Muscle of leg (tissue), 11 donors: ENCODE results near the gene PCDHB15. TPM values are rescaled to one million over a fixed set of nuclear protein-coding genes. Genes with fewer than 3 reads are reported as not detected.

Experiments
- DNase-seq: peaks from one replicate; pipeline ENCODE4 v3.0.0; 2013
- H3K27ac ChIP-seq: one replicate; pipeline ENCODE4 v1.5.1; 2013; ENCODE audit warnings: mild to moderate bottlenecking, low read length, control low read depth
- H3K27me3 ChIP-seq: one replicate; pipeline ENCODE4 v1.6.1; 2013; ENCODE audit warnings: low read length; ENCODE audit not compliant: control insufficient read depth, insufficient read depth
- H3K36me3 ChIP-seq: one replicate; pipeline ENCODE4 v1.6.1; 2013; ENCODE audit warnings: low read length; ENCODE audit not compliant: control insufficient read depth, insufficient read depth
- H3K4me1 ChIP-seq: one replicate; pipeline ENCODE4 v1.6.1; 2013; ENCODE audit warnings: low read length; ENCODE audit not compliant: control insufficient read depth, insufficient read depth
- H3K4me3 ChIP-seq: one replicate; pipeline ENCODE4 v1.5.1; 2013; ENCODE audit warnings: low read length, control low read depth
- H3K9me3 ChIP-seq: replicated peaks from 2 replicates; pipeline ENCODE4 v1.6.1; 2013; ENCODE audit warnings: low read depth, low read length; ENCODE audit not compliant: control insufficient read depth
- WGBS: methylation state at CpG from one replicate; pipeline ENCODE4 v1.1.5; 2013; ENCODE audit warnings: missing lambda C conversion rate; ENCODE audit not compliant: insufficient coverage; 5-methylcytosine and 5-hydroxymethylcytosine counted together
- polyA plus RNA-seq, 8 donors: library from polyadenylated mRNA; unstranded; fragments of 120-200 nt; gene quantifications; one replicate each; pipeline versions ENCODE4 v1.2.1 to v1.2.3, GENCODE V29; 2013; ENCODE audit warnings: inconsistent platforms in 1 of 8, low replicate concordance in 1 of 8; ENCODE audit not compliant: insufficient read length in 8 of 8, insufficient read depth in 1 of 8
- total RNA-seq: library from RNA; stranded (reverse); fragments of 120-200 nt; gene quantifications from one replicate; pipeline ENCODE4 v1.2.4, GENCODE V29; 2013

The PCDHB15 gene
- total and polyA plus RNA-seq, 9 donors: 4.3 to 8.6 (median 6.4) TPM

- H3K4me1 ChIP-seq: no peaks in the 10 kb centered on the region
- no peaks in the 10 kb centered on the region for H3K27me3 ChIP-seq
- peaks cover 72% of the 10 kb centered on the region for H3K9me3 ChIP-seq
- no peak for DNase-seq
- no peaks in the 10 kb centered on the region for H3K36me3 ChIP-seq
- WGBS: 72% methylated on average over 2 of the region's 3 CpGs
- H3K4me3 ChIP-seq: no peak overlapping the region
- no peak overlapping the region for H3K27ac ChIP-seq
Measured at GRCh38 chr5:141272906-141273305, 27.7 kb downstream of the PCDHB15 start.

- Histone ChIP-seq H3K4me1 (no peaks in the 10 kb centered on the region), H3K4me3 (no peak overlapping the region), H3K27me3 (no peaks in the 10 kb centered on the region), H3K27ac (no peak overlapping the region), H3K9me3 (peaks cover 82% of the 10 kb centered on the region), H3K36me3 (no peaks in the 10 kb centered on the region)
- WGBS: 96% methylated on average over 4 of the region's 4 CpGs
- DNase-seq: no peak
Measured at GRCh38 chr5:141298376-141298775, 53.2 kb downstream of the PCDHB15 start.

Other genes with a start within 250 kb of the PCDHB15 start
Only the 30 nearest of the 39 such genes appear.
- gene PCDHB2, start 150.8 kb upstream of the PCDHB15 start, total RNA-seq: 3.2 TPM
- 1 to 10 TPM; 2.9 to 7.8 (median 3.9) TPM for gene PCDHB2, start 150.8 kb upstream of the PCDHB15 start, polyA plus RNA-seq
- gene PCDHB3, start 144.9 kb upstream of the PCDHB15 start, total RNA-seq: 1.8 TPM
- 1 to 10 TPM; 1.4 to 4.4 (median 1.8) TPM for gene PCDHB3, start 144.9 kb upstream of the PCDHB15 start, polyA plus RNA-seq
- gene PCDHB4, start 123.6 kb upstream of the PCDHB15 start, total RNA-seq: 1.8 TPM
- 1 to 10 TPM; 2.4 to 3.6 (median 2.7) TPM for gene PCDHB4, start 123.6 kb upstream of the PCDHB15 start, polyA plus RNA-seq
- gene PCDHB5, start 110.2 kb upstream of the PCDHB15 start, total RNA-seq: 3.1 TPM
- gene PCDHB5, start 110.2 kb upstream of the PCDHB15 start, polyA plus RNA-seq: 1 to 10 TPM; 2.7 to 4.6 (median 3.7) TPM
- gene PCDHB6, start 95.3 kb upstream of the PCDHB15 start, total RNA-seq: 0.80 TPM
- gene PCDHB6, start 95.3 kb upstream of the PCDHB15 start, polyA plus RNA-seq: 1 to 10 TPM; 1.5 to 2.4 (median 1.9) TPM
- 2.1 TPM for gene PCDHB7, start 72.8 kb upstream of the PCDHB15 start, total RNA-seq
- 1 to 10 TPM; 2.5 to 3.2 (median 2.8) TPM for gene PCDHB7, start 72.8 kb upstream of the PCDHB15 start, polyA plus RNA-seq
- 0.80 TPM for gene PCDHB8, start 67.6 kb upstream of the PCDHB15 start, total RNA-seq
- 1 to 10 TPM in 6 of 8 donors, under 1 TPM in 2; 0.74 to 2.8 (median 1.8) TPM for gene PCDHB8, start 67.6 kb upstream of the PCDHB15 start, polyA plus RNA-seq
- 2.1 TPM for gene PCDHB16, start 63.0 kb upstream of the PCDHB15 start, total RNA-seq
- gene PCDHB16, start 63.0 kb upstream of the PCDHB15 start, polyA plus RNA-seq: 1 to 10 TPM; 2.9 to 6.5 (median 4.7) TPM
- 1.3 TPM for gene PCDHB9, start 58.2 kb upstream of the PCDHB15 start, total RNA-seq
- 1 to 10 TPM; 1.7 to 3.6 (median 2.7) TPM for gene PCDHB9, start 58.2 kb upstream of the PCDHB15 start, polyA plus RNA-seq
- 2.1 TPM for gene PCDHB10, start 53.0 kb upstream of the PCDHB15 start, total RNA-seq
- 1 to 10 TPM; 4.1 to 5.1 (median 4.7) TPM for gene PCDHB10, start 53.0 kb upstream of the PCDHB15 start, polyA plus RNA-seq
- 4.3 TPM for gene PCDHB11, start 45.8 kb upstream of the PCDHB15 start, total RNA-seq
- gene PCDHB11, start 45.8 kb upstream of the PCDHB15 start, polyA plus RNA-seq: 1 to 10 TPM; 1.9 to 4.1 (median 2.5) TPM
- 2.4 TPM for gene PCDHB12, start 36.7 kb upstream of the PCDHB15 start, total RNA-seq
- 1 to 10 TPM; 2.1 to 3.5 (median 2.6) TPM for gene PCDHB12, start 36.7 kb upstream of the PCDHB15 start, polyA plus RNA-seq
- 1.9 TPM for gene PCDHB13, start 31.5 kb upstream of the PCDHB15 start, total RNA-seq
- 1 to 10 TPM; 1.6 to 4.5 (median 2.8) TPM for gene PCDHB13, start 31.5 kb upstream of the PCDHB15 start, polyA plus RNA-seq
- gene PCDHB14, start 22.1 kb upstream of the PCDHB15 start, total RNA-seq: 4.8 TPM
- 1 to 10 TPM; 5.6 to 9.0 (median 6.7) TPM for gene PCDHB14, start 22.1 kb upstream of the PCDHB15 start, polyA plus RNA-seq
- 0.22 TPM for gene SLC25A2, start 58.7 kb downstream of the PCDHB15 start, total RNA-seq
- gene SLC25A2, start 58.7 kb downstream of the PCDHB15 start, polyA plus RNA-seq: under 1 TPM in 1 of 8 donors, not detected in 7; 0.08 TPM
- 75.1 TPM for gene TAF7, start 75.4 kb downstream of the PCDHB15 start, total RNA-seq
- 100 to 1,000 TPM in 1 of 8 donors, 10 to 100 TPM in 7; 65.9 to 108 (median 83.4) TPM for gene TAF7, start 75.4 kb downstream of the PCDHB15 start, polyA plus RNA-seq
- gene PCDHGA1, start 85.1 kb downstream of the PCDHB15 start, total RNA-seq: 0.44 TPM
- under 1 TPM; 0.49 to 0.86 (median 0.64) TPM for gene PCDHGA1, start 85.1 kb downstream of the PCDHB15 start, polyA plus RNA-seq
- 1.6 TPM for gene PCDHGA2, start 93.4 kb downstream of the PCDHB15 start, total RNA-seq
- 1 to 10 TPM; 1.6 to 2.8 (median 2.1) TPM for gene PCDHGA2, start 93.4 kb downstream of the PCDHB15 start, polyA plus RNA-seq
- 1.2 TPM for gene PCDHGA3, start 98.4 kb downstream of the PCDHB15 start, total RNA-seq
- gene PCDHGA3, start 98.4 kb downstream of the PCDHB15 start, polyA plus RNA-seq: 1 to 10 TPM in 4 of 8 donors, under 1 TPM in 4; 0.94 to 2.0 (median 1.0) TPM
- gene PCDHGB1, start 104.7 kb downstream of the PCDHB15 start, total RNA-seq: 1.3 TPM
- under 1 TPM; 0.43 to 0.90 (median 0.63) TPM for gene PCDHGB1, start 104.7 kb downstream of the PCDHB15 start, polyA plus RNA-seq
- 1.8 TPM for gene PCDHGA4, start 109.6 kb downstream of the PCDHB15 start, total RNA-seq
- gene PCDHGA4, start 109.6 kb downstream of the PCDHB15 start, polyA plus RNA-seq: 1 to 10 TPM in 7 of 8 donors, under 1 TPM in 1; 0.71 to 2.2 (median 1.3) TPM
- 1.5 TPM for gene PCDHGB2, start 114.6 kb downstream of the PCDHB15 start, total RNA-seq
- 1 to 10 TPM; 1.5 to 2.8 (median 1.9) TPM for gene PCDHGB2, start 114.6 kb downstream of the PCDHB15 start, polyA plus RNA-seq
- 2.3 TPM for gene PCDHGA5, start 118.8 kb downstream of the PCDHB15 start, total RNA-seq
- 1 to 10 TPM; 1.6 to 3.8 (median 2.3) TPM for gene PCDHGA5, start 118.8 kb downstream of the PCDHB15 start, polyA plus RNA-seq
- 1.7 TPM for gene PCDHGB3, start 124.8 kb downstream of the PCDHB15 start, total RNA-seq
- gene PCDHGB3, start 124.8 kb downstream of the PCDHB15 start, polyA plus RNA-seq: 1 to 10 TPM in 7 of 8 donors, under 1 TPM in 1; 0.70 to 2.0 (median 1.2) TPM
- 3.5 TPM for gene PCDHGA6, start 128.5 kb downstream of the PCDHB15 start, total RNA-seq
- 1 to 10 TPM; 2.2 to 4.4 (median 3.0) TPM for gene PCDHGA6, start 128.5 kb downstream of the PCDHB15 start, polyA plus RNA-seq
- gene PCDHGA7, start 137.3 kb downstream of the PCDHB15 start, total RNA-seq: 2.3 TPM
- gene PCDHGA7, start 137.3 kb downstream of the PCDHB15 start, polyA plus RNA-seq: 1 to 10 TPM; 1.2 to 2.4 (median 1.5) TPM
- 4.2 TPM for gene PCDHGB4, start 142.3 kb downstream of the PCDHB15 start, total RNA-seq
- 1 to 10 TPM; 1.7 to 3.6 (median 2.5) TPM for gene PCDHGB4, start 142.3 kb downstream of the PCDHB15 start, polyA plus RNA-seq
- 1.6 TPM for gene PCDHGA8, start 147.2 kb downstream of the PCDHB15 start, total RNA-seq
- under 1 TPM; 0.31 to 0.95 (median 0.61) TPM for gene PCDHGA8, start 147.2 kb downstream of the PCDHB15 start, polyA plus RNA-seq
- 4.3 TPM for gene PCDHGB5, start 152.6 kb downstream of the PCDHB15 start, total RNA-seq
- gene PCDHGB5, start 152.6 kb downstream of the PCDHB15 start, polyA plus RNA-seq: 1 to 10 TPM; 3.0 to 6.3 (median 4.5) TPM
- gene PCDHGA9, start 157.4 kb downstream of the PCDHB15 start, total RNA-seq: 3.8 TPM
- 1 to 10 TPM; 3.0 to 4.7 (median 4.0) TPM for gene PCDHGA9, start 157.4 kb downstream of the PCDHB15 start, polyA plus RNA-seq